GM18868 (cell line): ENCODE results near the gene ZBTB18.

Source experiments
- ATAC-seq: cut with Tn5 transposase; IDR thresholded peaks from one replicate; pipeline ENCODE4 v1.9.1; 2021; ENCODE audit warnings: mild to moderate bottlenecking, moderate library complexity; ENCODE audit not compliant: unreplicated experiment

ZBTB18 gene

DNA sequence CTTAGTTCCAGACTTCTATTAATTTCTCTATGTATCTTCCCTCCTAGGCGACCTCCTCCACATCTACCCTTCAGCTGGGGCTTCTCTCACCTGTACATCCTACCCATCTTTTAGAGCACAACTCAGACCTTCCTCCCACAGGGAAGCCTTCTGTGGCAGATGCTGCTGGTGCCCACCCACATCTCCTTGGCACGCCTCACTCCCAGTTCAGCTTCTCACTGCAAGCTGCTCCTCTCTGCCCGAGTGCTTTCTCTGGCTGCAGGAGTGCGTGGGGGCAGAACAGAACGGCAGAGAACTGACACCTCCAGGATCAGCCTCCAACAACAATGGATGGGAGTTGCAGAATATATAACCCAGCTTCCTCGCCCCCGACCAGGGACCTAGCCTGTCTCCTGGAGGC, 36.5 kb downstream of the ZBTB18 start:
- ATAC-seq: no peak

DNA sequence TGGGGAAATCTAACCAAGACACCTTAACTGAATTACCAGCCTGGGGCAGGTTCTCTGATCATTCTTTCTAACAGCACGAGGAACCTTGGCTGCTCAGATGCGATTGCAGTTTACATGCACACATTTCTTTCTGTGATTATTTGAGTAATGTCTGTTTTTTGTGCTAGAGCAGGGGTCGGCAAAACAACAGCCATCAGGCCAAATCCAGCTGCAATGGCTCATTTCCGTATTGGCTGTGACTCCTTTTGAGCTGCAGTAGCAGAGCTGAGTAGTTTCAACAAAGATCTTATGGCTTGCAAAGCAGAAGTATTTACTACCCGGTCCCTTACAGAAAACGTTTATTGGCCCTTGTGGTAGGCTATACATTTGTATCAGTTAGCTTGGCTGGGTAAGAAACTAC, 37.1 kb downstream of the ZBTB18 start:
- ATAC-seq: no peak

DNA sequence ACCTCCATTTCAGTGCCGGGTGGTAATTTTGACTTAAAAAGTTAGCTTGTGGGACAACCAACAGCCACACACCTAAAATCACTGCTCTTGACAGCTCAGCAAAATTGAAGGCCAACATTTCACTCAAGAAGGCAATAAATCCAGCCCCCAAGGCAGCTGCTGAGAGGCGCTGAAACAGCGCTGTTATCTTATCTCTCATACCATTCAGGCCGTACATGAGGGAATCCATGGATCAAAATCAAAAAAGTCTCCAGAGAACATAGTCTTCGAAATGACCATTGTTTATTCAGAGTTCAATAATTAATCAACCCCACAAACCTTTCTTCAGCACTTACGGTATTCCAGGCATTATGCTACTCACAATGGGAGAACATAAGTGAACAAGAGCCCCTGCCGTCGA, 38.5 kb downstream of the ZBTB18 start:
- ATAC-seq: no peak

DNA sequence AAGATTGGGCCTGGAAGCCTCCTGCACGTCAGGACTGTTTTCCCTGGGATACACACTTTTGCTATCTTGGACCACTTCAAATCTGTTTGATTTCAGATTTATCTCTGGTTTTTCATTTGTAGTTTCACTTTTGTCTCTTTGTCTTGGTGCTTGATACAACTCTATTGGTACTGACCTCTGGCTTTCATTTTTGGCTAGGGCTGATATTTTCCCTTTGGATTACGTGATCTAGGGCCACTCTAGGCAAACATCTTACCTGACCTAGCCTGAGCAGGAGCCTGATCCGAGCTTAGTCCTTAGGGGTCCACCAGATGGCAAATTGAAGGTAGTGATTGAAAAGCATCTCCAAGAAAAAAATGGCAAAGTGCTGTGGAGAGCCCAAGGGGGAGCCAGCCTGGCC, 39.6 kb downstream of the ZBTB18 start:
- ATAC-seq: no peak

DNA sequence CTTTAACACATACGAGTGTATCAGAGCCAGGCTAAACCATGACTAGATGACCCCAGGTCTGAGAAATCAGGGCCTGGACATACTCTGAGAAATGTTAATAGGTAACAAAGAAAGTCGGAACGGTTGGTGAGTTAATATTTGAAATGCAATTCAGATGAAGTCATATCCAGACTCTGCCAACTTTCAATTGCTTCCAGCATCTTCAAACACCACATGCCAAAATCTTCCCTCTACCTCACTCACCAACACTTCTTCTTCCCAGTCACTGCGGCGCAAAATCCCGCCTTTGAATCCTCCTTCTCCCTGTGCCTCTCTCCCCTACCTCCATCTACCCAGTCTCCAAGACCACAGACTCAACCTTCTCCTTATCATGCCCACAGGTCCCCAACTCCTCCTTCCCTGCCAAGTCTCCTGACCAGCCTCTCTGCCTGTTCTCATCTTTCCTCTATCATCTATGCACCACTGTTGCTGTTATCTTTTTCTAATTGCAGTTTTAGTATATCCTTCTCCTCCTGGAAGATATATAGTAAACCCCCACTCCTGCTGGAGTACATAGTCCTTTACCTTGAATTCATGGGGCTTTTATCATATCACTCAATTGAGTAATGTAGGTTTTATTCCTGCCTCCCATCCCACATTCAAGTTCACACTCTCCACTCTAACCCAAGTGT, 41.3 kb downstream of the ZBTB18 start:
- ATAC-seq: no peak

DNA sequence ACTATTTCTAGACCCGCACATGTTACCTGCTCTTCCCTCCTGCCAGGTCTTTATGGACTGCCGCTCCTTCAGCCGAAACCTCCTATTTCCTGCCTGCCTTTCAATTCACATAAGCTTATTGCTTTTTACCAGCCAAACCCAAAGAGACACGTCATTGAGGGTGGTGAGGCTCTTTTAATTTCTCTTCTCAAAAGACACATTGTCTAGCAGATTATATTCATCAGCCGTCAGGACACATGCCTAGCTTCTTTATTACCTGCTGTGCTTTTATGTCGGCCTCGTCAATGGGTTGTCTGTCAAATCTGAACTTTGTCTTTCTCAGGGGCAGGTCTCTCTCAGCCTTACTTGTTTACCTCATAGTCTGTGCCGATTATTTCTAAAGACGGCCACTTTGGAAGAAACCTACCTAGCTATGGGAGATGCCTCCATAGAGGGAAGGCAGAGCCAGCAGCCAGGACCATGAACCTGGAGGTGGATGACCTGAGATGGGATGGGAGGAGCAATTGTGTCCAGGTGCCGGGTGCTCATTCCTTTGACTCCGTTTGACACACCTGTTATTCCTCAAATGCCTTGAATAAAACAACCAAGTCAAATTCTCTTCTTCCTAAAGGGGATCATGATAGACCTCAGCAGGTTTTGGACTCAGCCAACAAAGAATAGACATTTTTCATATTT, 42.0 kb downstream of the ZBTB18 start:
- no peak for ATAC-seq

DNA sequence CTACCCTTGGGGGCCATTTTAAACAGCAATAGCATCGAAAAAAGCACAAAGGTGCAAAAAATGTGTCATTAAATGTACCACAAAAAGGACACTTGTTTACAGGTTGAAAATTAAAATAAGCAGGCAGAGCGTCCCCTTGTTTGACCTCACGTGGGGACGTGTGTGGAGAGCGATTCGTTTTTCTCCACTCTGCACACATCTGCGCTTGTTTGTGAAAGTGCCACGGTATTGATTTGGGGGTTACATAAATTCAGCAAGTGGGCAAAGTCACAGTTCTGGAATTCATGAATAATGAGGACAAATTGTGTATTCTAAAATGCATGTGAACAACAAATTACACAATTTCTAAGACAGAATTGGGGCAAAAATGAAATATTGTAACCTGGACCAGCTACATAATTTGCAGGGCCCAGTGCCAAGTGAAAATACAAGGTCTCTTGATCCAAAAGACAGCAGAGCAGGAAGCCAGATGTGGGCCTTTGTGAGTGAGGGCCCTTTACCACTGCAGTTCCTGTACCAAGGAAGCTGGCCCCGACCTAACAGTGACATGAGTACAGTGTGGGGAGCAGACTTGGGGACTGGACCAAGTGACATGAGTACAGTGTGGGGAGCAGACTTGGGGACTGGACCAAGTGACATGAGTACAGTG, 43.9 kb downstream of the ZBTB18 start:
- no peak for ATAC-seq

DNA sequence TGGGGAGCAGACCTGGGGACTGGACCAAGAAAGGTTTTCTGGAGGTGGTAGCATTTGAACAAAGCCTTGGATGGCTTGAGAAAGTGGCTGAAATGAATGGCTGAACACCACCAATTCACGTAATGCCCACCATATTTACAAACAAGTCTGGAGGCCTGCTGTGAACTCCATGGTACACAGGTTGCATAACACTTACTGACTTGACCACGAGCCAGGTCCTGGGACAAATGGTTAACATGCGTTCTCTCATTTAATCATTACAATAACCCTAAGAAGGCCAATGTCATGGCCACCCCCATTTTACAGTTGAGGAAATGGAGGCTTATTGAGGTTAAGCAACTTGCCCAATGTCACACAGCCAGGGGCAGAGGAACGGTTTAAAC, 44.4 kb downstream of the ZBTB18 start:
- no peak for ATAC-seq

DNA sequence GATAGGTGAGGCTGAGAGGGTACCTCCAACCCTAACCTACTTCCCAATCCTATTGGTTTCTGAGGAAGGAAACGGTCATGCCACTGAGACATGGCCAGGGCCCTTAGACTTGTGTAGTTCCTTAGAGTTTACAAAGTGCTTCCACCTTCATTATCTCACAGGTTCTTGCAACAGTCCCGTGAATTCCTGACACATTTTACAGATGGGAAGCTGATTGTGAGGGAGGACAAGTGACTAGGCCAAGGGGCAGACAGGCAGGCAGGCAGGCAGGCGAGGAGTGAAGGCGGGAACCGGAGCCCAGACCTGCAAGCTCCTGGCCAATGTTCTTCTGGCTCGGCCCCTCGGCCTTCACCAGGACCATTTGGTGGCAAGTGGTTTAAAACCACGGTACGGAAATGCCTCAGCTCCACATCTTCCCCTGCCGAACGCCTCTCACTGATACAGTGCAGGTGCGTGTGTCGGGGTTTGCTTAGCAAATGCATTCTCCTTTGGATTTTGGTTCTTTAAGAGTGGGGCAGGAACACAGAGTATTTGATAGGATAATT, 45.1 kb downstream of the ZBTB18 start:
- ATAC-seq: no peak

DNA sequence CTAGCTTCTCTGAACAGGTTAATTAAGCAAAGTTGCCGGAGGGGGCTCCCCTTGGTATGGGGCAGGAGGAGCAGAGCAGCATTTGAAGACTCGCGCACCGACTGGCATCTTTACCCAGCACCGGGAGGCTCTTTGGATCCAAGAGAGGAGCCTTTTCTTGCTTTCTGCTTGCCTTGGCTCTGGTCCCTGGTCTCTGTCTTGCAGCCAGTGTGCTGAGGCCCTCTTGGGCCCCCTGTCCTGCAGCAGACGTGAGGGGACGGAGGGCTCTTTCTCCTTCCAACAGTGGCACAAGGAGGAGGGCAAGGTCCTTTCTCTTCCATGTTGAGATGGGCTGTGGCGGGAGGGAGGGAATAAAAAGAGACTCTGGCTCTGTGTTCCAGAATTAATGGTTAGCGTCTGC, 45.6 kb downstream of the ZBTB18 start:
- no peak for ATAC-seq

DNA sequence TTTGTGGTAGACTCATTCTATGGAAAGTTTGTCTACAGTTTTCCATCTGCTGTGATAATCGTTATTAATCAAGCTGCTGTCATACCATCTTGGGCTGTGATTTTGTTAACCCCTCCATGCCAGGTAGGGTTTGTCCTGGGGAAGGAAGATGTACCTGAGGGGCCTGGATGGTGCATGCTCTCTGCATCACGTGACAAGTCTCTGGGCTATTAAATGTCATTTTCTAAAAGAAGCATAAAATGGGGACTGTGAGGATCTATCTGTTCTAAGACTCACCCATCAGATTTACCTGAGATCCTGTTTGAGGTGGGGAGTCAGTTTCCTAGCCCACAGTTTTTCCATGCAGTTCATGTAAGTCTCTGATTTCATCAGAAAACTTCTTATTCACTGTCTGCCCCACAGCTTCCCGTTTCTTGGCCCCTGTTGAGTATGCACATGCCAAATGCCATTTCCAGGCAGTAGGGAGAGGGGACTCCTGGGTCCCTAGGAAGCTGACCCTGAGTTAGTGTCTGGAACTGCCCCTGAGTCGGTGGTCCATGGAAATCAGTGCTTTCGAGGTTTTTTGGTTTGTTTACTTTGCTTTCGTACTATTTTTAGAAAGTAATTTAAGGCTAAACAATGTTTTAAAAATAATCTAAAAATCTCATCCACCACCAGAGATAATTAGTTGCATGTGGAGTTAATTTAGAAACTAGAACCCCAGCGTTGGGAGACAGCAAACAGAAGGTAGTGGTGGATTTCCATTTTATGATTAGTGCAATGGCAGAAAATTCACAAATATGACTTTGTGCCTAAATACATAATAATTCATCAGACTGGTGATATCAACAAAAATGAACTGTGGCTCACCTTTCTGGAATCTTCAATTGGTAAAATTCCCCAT, 46.7 kb downstream of the ZBTB18 start:
- ATAC-seq: no peak

DNA sequence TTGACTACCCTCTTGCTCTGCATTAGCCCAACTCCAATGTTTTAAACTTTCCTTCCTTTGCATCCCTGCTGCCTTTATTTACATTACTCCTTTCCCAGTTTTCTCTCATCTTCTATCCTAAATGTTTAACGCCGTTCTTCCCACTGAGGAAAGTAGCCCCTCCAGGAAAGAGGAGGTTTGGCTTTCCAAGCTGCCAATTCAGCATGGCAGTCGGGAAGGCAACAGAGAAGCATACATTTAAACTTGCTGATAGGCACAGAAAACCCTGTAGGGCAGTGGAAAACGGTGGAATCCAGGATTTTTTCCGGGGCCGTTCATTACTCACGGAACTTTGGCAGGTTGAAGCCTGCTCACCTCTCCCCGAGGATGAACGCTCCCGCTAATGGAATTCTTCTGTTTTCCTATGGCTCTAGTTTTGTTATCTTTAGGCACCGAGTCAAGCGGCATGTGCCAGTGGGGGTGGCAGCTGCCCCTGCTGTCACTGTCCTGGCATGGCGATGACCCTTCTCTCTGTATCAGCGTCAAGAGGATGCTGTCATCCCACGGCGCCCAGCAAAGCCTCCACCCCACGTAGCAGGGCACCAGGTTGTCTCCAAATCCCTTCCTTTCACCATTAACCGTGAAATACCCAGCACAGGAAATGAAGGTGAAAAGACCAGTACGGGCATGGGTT, 48.3 kb downstream of the ZBTB18 start:
- no peak for ATAC-seq

DNA sequence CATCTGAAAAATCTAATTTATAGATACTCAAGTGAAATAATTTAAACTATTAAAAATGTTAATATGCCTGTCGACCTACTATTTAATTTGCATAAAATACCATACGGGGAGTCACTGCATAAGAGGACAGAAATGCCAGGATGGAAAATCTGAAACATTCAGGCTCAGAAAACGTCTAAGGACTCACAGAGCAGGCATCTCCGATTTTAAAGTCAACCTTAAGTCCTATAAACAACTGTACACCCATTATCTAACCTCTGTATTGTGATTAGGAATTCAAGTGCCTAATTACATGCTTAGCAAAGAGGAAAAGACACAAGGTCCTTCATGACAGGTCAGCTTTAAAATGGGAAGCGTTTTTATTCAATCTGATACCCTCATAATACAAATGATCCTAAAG, 49.2 kb downstream of the ZBTB18 start:
- ATAC-seq: no peak

DNA sequence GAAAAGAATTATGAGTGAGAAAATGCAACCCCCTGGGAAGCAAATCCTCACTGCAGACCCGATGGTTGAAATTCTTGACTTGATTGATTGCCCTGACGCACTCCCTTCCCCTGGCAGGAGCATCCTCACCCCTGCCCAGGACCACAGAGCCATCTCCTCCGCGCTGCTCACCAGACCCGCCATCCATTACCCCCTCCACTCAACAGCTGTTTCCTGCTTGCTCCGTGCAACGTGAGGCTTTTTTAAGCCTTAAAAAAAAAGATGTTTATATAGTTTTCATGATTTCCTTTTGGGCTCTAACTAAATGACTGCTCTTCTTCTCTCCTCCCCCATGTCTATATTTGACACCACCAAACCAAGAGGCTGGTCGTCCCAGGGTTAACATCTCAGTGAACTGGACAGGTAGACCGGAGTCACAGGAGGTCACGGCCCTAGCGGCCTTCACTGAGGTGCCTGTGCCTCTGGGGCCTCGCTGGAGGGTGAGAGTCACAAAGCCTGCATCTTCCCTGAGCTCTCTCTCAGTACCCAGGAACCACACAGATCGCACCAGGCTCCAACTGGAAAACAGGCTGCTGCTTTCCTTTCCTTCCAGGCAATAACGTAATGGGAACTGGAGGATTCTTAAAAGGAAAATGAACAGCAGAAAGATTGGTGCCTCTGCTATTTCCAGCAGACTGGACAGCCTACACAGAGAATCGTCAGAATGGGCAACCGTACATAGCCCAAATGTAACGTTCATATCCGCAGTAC, 49.8 kb downstream of the ZBTB18 start:
- ATAC-seq: no peak

DNA sequence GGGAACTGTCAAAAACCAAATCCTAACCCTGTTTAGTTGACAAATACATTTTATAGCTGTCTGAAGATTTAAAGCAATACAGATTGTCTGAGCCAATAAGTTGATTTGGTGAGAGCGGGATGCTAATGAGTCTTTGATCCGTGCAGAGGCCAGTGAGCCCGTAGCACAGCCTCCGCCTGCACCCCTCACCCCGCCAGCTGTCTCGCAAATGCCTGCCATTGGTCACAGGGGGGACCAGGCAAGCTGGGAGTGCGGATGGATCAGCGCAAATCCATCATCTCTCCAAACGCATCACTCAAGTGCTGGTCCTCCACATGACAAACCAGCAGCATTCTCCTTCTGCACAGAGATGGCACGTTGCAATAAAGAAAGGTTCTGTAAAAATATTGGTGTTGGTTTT, 51.0 kb downstream of the ZBTB18 start:
- no peak for ATAC-seq

DNA sequence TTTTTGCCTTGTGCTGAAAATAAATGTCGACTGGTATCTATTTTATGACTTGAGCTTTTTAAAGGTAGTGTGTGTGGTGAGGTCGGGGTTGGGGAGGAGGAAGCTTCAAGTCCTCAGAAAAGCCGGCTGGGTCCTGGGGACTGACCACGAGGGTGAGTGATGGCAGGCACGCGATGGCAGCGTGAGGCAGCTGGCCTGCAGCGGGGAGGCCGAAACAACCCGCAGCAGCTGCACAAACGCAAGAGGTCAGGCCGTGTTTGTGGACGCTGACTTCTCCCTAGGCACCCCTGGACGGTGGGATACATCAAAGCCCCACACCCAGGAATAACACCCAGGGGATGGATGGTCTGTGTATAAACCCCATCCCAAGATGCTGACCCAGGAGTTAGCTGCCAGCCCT, 51.4 kb downstream of the ZBTB18 start:
- no peak for ATAC-seq

DNA sequence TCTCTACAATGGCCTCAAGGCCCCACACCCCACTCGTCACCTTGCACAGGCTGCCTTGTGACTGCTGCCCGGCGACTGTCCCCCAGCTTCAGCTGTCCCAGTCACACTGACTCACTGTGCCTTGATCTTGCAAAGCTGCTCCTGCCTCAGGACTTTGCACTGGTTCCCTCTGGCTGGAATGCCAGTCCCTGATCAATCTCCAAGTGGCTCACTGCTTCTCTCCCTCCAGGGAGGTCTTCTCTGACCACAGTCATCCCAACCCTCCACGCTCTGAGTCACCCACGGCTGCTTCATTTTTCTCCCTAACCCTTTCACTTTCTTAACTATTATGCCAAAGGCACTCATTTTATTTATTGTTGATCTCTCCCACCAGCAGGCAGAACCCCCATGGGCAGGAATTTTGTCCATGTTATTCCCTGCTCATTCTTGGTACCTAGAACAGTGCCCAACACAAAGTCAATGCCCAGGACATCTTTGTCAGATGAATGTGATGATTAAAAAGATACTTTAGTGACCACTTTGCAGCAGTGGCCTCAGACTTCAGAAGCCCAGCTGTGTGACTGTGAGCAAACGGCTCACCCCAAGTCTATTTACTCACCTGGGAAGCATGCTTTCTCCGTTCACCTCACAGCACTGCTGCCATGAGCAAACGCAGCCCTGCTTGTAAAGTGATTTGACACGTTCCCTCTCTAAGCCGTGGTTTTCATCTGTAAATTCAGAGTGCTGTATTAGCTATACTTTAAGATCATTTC, 53.4 kb downstream of the ZBTB18 start:
- ATAC-seq: no peak

DNA sequence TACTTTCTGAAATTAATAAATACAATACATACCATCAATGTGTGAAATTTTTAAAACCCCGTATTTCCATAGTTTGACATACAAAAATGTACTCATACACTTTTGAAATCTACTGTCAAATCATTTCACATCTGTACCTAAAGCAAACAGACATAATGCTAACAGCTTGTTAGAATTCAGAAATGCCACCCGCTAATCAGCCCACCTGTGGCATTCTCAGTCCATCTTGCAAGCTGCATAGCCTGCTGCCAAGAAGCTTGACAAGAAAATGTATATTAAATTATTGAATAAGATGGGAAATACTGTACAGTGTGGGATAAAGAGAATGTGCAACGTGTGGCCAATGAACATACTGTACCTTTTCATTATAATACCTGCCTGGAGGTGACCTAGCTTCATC, 55.1 kb downstream of the ZBTB18 start:
- no peak for ATAC-seq
